BJ (cell line): Measurements from ENCODE around the gene OGFOD3. TPM values are rescaled to one million over a fixed set of nuclear protein-coding genes. Genes with fewer than 3 reads are reported as not detected.

Experiments
- CTCF ChIA-PET: fragments of 350-600 bp; formaldehyde crosslinking; extraction: SDS; loops from one replicate; lab custom pipeline; 2021; ENCODE audit warnings: antibody characterized with exemption, inconsistent platforms; lab: Yijun Ruan, JAX
- POLR2A ChIA-PET: fragments of 300-600 bp; sonication (Branson Sonifier 250); formaldehyde crosslinking; extraction: SDS; loops from one replicate; lab custom pipeline; 2021; ENCODE audit warnings: antibody characterized with exemption; lab: Charles Lee
- DNase-seq: peaks from one replicate; pipeline ENCODE4 v3.0.0-alpha.2; 2011; ENCODE audit warnings: low read depth
- H3K27me3 ChIP-seq: 2 replicates; pipeline ENCODE4 v1.6.0; 2011; ENCODE audit warnings: low read length; ENCODE audit not compliant: control insufficient read depth, insufficient read depth
- H3K36me3 ChIP-seq: 2 replicates; pipeline ENCODE4 v1.5.1; 2011; ENCODE audit warnings: low read length; ENCODE audit not compliant: control insufficient read depth, insufficient read depth
- H3K4me3 ChIP-seq: 2 replicates; pipeline ENCODE4 v1.5.1; 2011; ENCODE audit warnings: low read depth, mild to moderate bottlenecking, control low read depth, low read length
- polyA plus RNA-seq: library from polyadenylated mRNA; depleted of rRNA; stranded (reverse); fragments of >200 nt; gene quantifications from 2 replicates; pipeline ENCODE4 v1.2.3, GENCODE V29; 2011
- TF ChIP-seq, protein P1 (sequence below): IDR thresholded peaks from 2 replicates; pipeline ENCODE4 v1.5.1; 2011; ENCODE audit warnings: low read depth, mild to moderate bottlenecking, control low read depth, inconsistent platforms, low read length, moderate library complexity; ENCODE audit not compliant: insufficient read depth

The OGFOD3 gene
- polyA plus RNA-seq, 1 experiment, result 37.9 TPM

DNA sequence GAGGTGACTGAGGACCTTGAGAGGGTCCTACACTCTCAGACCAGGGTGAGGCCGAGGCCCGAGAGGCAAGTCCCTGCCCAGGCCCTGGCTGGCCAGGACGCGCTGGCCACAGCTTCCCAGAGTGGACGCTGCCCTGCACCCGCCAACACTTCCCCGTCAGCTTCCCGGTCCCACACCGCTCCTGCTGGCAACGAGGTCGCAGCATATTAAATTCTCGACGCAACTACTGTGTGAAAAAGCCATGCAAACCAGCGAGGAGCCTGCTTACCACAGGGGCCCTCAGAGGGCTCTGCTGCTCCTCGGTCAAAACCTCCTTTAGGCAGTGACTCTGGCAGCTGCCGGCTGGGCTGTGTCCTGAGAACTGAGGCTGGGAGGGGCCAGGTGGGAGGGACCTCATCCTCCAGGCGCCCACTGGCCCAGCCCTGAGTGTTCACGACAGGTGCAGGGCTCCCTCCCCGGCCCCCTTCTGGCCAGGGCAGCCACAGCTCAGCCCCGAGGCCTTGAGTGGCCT is 61.5 kb downstream of the OGFOD3 start:
- no peak overlapping the region for H3K4me3 ChIP-seq
- ChIA-PET CTCF (interaction anchor here (1.0 to 2.4 kb wide), 4 partner anchors 13 to 197 kb away, joined by 3 to 7 read pairs (median 4); no protein-coding TSS in a partner anchor), POLR2A (no interaction called here)
- peaks cover 4% of the 10 kb centered on the region for H3K27me3 ChIP-seq
- TF ChIP-seq, protein P1, sequence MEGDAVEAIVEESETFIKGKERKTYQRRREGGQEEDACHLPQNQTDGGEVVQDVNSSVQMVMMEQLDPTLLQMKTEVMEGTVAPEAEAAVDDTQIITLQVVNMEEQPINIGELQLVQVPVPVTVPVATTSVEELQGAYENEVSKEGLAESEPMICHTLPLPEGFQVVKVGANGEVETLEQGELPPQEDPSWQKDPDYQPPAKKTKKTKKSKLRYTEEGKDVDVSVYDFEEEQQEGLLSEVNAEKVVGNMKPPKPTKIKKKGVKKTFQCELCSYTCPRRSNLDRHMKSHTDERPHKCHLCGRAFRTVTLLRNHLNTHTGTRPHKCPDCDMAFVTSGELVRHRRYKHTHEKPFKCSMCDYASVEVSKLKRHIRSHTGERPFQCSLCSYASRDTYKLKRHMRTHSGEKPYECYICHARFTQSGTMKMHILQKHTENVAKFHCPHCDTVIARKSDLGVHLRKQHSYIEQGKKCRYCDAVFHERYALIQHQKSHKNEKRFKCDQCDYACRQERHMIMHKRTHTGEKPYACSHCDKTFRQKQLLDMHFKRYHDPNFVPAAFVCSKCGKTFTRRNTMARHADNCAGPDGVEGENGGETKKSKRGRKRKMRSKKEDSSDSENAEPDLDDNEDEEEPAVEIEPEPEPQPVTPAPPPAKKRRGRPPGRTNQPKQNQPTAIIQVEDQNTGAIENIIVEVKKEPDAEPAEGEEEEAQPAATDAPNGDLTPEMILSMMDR, result no peak
- no peaks in the 10 kb centered on the region for H3K36me3 ChIP-seq
- DNase-seq, result no peak

DNA sequence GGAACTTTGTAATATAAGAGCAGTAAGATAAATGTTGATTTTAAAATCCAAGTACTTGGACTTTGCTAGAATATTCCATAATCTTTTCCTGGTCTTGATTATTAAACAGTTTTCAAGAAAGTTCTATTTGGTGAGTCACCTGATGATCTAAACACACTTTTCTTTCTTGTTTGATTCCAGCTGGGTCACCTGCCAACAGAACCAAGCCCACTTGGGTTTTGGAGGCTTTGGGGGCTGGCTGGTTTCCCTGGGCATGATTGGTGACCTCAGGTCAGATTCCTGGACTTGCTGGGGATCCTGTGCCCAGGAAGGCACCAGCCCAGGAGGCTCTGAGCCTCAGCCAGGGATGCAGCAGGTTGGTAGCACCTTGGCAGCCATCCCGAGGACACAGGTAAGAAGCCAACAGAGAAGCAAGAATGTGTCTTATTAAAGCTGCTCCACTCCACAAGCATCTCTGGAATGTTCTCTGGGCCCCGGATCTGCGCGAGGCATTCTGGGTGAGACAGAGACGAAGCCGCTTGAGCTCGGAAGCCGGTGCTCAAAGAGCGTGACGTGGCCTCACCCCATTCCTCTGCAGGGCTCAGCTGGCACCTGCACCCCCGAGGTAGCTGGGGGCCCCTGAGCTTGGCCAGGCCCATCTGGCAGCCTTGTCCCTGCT is 62.5 kb downstream of the OGFOD3 start:
- POLR2A ChIA-PET, result no interaction called here

DNA sequence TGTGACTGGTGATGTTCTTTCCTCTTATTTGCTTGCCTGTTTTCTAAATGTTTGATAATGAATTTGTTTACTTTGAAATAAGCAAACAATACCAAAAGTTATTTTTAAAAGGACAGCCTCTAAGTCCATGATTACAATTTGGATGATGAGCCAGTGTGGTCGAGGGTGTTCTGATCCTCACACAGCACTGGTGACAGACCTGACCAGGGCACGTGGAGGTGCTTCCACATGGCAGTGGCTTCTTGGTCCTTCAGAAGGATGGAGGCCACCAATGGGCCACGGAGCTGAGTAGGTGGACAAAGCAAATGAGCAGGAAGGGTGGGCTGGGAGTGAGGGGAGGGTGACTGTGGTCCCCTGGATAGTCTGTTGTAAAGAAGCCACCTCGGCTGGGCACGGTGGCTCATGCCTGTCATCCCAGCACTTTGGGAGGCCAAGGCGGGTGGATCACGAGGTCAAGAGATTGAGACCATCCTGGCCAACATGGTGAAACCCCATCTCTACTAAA is 63.5 kb downstream of the OGFOD3 start:
- ChIA-PET POLR2A (no interaction called here), CTCF (interaction anchor here (2.4 kb wide), 1 partner anchor 59 kb away, joined by 7 read pairs; no protein-coding TSS in a partner anchor)
- H3K4me3 ChIP-seq, result no peak overlapping the region
- DNase-seq, result no peak
- TF ChIP-seq, protein P1, result no peak
- peaks cover 4% of the 10 kb centered on the region for H3K27me3 ChIP-seq
- H3K36me3 ChIP-seq, result no peaks in the 10 kb centered on the region

More for the DNA sequence above, 62.5 kb downstream of the OGFOD3 start:
- peaks cover 4% of the 10 kb centered on the region for H3K27me3 ChIP-seq
- DNase-seq, result no peak
- CTCF ChIA-PET, result interaction anchor here (0.6 to 2.4 kb wide), 5 partner anchors 14 to 198 kb away, joined by 3 to 7 read pairs (median 4); no protein-coding TSS in a partner anchor
- TF ChIP-seq, protein P1, result no peak
- H3K36me3 ChIP-seq, result no peaks in the 10 kb centered on the region
- H3K4me3 ChIP-seq, result no peak overlapping the region

DNA sequence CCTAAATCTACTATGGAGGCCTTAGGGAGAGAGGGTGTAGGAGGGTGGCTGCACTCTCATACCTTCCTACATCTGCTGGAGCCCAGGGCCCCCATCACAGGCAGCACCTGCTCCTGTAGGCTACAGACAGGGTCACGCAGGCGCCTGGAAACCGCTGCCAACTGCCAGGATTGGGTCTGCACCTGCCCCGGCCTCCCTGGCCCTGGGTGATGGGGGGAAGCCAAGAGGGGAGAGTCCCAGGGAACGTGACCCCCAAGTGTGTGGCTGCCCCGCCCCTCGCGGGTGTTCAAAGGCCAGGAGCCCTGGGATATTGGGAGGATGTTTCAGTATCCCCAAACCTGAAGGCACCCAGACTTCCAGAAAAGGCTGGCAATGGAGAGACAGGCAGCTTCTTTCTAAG is 64.9 kb downstream of the OGFOD3 start:
- no peak for DNase-seq
- Histone ChIP-seq H3K36me3 (no peaks in the 10 kb centered on the region), H3K4me3 (no peak overlapping the region), H3K27me3 (peaks cover 4% of the 10 kb centered on the region)
- ChIA-PET POLR2A (no interaction called here), CTCF (interaction anchor here (1.4 to 4.2 kb wide), 2 partner anchors 10 to 60 kb away, joined by 3 to 36 read pairs; no protein-coding TSS in a partner anchor)
- TF ChIP-seq, protein P1, result no peak

DNA sequence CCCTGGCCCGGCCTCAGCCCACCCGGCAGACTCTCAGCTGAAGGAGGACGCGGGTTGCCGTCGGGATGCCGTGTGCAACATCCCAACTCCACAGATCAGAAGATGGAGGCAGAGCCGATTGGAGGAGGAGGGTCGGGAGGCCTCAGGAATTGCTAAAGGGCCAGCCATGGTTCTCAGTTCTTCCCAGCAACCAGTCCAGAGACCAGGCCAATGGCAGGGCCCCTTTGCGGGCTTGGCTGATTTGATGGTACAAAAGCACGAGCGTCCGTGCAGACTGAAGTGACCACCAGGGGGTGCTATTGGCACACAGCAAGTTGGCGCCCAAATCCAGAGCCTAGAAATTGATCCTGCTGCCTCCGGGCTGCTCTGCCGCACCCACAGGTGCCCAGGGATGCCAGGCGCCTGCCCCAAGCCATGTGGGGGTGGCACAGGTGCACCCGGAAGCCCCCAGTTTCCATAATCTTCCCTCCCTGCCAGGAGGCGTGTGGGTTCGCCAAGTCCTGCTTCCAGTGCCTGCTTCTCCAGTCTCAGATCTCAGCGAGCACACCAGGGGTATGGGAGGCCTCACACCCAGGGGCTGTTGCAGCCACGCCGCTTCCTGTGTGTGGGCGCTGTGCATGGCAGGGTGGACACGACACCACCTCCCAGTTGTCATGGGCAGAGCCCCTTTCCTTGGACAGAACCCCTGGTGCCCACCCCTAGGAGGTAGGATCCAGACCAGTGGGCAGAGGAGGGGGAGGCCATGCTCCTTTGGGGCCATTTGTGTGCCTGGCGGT is 66.5 kb downstream of the OGFOD3 start:
- no peak for DNase-seq
- H3K4me3 ChIP-seq, result no peak overlapping the region
- ChIA-PET POLR2A (no interaction called here), CTCF (interaction anchor here (0.6 to 4.2 kb wide), 19 partner anchors 10 to 209 kb away, joined by 3 to 36 read pairs (median 5); partner anchors contain the start of genes HEXD, OGFOD3 and SECTM1)
- TF ChIP-seq, protein P1, result peak; percentile 95
- no peaks in the 10 kb centered on the region for H3K36me3 ChIP-seq
- H3K27me3 ChIP-seq, result peaks cover 4% of the 10 kb centered on the region
